HL-60/S4 treated with retinoic acid at 250 ng/mL for 4 days and 3 days (cell line): ENCODE data around the gene NDUFV3.
"Not testable (repeated sequence)": the region's sequence is repeated elsewhere in the genome, so short reads cannot be mapped to it uniquely, and the experiment has no call there.

Experiments used
- in situ Hi-C: fragments of 300-500 bp; cut with MboI; formaldehyde crosslinking; loops from 2 replicates; pipeline ENCODE4 v1.7.0; 2022; ENCODE audit warnings: low sequenced_read_pairs

Gene NDUFV3

DNA sequence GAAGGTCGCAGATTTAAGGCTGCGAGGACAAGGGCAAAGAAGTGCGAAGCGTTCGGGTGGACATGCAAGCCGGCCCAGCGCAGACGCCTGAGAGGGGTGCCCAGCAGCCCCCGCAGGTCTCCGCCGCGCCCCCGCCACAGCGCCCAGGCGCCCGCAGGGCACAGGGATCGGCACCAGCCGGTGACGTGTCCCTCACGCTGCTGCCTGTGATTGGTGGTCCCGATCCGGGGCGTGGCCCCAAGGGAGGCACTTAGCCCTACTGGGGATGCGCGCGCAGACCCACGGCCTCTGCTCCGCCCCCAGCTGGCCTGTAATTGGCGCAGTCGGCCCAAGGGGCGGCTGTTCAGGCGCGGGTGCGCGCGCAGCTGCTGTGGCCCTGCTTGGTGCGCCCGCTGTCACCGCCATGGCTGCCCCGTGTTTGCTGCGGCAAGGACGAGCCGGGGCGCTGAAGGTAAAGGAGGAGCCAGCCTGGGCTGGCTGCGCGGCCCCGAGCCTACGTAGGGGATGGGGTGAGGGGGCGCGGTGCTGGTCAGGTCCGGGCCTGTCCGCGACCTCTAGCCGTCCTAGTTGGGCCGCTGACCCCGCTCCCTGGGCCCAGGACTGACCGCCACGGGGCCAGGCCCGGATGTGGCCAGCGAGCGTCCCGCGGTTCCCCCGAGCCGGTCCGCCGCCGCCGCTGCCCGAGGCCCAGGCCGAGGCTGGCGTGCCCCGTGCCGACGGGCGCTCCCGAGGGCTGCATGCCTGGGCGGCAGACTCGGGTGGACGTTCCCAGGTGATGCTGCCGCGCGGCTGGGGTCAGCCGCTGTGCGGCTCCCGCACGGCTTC is at the start of gene NDUFV3:
Gene NDUFV3 (plus strand): TSS at position 379 of the 825 bp plus-strand sequence. CDS start 25 bp downstream, at position 404.
- in situ Hi-C loops: no loop called here

- in situ Hi-C loops: no loop called here
Observed at GRCh38 chr21:42844411-42845113, 48.5 kb upstream of the NDUFV3 start.

- in situ Hi-C loops: no loop called here
Observed at GRCh38 chr21:42845296-42845965, 47.7 kb upstream of the NDUFV3 start.

- in situ Hi-C loops: no loop called here
Observed at GRCh38 chr21:42846221-42846620, 46.9 kb upstream of the NDUFV3 start.

DNA sequence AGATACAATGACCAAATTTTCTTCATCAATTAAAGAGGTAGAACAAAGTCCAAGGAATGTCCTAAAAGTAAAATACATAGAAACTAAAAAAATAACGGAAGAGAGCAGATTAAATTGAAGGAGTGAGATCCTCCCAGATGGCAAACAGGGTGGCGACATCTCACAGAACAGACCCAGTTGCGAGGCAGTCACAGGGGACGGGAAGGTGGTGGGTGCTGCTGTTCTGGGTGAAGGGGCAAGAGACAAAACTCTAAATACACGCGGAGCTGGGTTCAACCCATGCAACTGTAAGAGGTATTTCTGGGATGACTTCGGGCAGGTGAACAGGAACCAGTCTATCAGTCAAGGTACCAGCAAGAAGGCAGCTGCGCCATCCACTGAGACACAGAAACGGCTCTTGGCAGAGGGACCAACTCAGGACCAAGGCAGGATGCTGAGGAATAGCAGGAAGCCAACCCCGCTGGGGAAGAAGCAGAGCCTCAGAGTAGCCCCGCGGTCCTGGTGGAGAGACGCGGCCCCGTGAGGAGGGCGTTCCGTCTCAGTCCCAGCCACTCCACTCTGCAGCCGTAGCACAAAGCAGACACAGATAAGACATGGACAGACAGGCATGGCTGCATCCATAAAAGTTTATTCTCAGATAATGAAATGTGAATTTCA is 45.9 kb upstream of the NDUFV3 start:
- in situ Hi-C loops: no loop called here

- in situ Hi-C loops: no loop called here
Observed at GRCh38 chr21:42847726-42848125, 45.4 kb upstream of the NDUFV3 start.

DNA sequence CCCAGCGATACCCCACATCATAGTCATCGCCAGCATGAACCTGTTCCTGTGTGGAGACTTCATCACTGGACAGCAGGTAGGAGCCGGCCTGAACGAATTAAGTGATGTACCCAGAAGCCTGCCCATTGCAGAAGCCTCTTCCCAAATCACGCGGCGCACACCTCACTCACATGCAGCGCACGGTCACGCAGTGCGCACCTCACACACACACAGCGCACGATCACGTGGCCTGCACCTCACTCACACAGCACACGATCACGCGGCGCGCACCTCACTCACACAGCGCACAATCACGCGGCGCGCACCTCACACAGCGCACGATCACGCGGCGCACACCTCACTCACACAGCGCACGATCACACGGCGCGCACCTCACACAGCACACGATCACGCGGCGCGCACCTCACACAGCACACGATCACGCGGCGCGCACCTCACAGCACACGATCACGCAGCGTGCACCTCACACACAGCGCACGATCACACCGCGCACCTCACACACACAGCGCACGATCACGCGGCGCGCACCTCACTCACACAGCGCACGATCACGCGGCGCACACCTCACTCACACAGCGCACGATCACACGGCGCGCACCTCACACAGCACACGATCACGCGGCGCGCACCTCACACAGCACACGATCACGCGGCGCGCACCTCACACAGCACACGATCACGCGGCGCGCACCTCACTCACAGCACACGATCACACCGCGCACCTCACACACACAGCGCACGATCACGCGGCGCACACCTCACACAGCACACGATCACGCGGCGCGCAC is 44.8 kb upstream of the NDUFV3 start:
- in situ Hi-C loops: not testable (repeated sequence)

DNA sequence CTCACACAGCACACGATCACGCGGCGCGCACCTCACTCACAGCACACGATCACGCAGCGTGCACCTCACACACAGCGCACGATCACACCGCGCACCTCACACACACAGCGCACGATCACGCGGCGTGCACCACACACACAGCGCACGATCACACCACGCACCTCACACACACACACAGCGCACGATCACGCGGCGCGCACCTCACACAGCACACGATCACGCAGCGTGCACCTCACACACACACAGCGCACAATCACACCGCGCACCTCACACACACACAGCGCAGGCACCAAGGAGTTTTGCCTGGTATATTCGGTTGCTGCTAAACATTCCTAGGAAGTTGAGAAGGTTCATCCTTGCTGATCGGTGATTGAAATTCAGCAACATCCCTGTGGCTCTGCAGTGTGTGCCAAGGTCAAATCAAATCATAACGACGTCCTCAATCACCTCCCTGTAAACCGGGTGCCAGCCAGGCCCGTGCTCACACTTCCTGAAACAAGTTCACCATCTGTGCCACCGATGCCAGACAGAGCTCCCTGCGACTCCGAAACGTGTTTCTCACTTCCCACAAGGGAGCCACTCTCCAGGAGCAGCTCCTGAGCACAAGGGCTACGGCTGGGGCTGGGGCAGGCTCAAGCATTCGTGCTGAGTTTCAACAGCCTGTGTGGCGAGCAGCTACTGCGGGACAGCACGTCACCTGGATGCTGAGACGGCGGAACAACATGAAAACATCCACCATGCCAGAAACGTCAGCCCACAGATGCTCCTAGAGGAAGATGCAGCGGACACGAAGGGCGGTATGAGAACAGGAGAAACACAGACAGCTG is 44.0 kb upstream of the NDUFV3 start:
- in situ Hi-C loops: no loop called here

DNA sequence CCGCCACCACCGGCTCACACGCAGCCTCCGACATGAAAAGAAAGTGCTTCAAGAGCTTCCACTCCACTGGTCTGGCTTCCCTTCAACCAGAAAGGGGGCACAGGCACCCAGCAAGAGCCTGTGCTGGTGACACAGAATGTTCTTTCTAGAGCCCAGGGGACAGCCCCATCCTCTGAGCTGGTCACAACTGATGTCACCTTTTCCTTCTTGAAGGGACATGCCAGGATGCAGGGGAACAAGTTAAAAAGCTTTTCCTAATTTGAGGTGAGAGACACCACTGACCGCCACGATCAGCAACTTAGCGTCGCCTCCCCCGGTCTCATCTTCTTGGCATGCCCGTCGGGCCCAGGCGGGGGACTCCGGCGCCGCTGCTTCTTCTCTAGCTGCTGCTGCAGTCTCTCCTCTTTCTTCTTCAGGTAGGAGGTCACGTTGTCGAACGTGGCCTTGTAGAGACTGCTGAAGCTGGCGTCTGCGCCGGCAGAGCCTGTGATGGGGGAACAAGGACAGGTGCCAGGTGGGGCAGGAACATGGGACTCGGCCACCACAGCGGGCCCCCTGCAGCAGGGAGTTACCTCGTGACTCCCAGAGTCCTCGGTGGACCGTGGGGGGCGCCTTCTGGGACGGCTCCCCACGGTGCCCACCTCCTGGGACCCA is 43.2 kb upstream of the NDUFV3 start:
- in situ Hi-C loops: loop anchor here (25.0 kb wide), 1 partner anchor 112 kb away; the partner anchor contains the start of gene PKNOX1

GRCh38 chr21:42850463-42850862 is 42.6 kb upstream of the NDUFV3 start:
- in situ Hi-C loops: loop anchor here (25.0 kb wide), 1 partner anchor 112 kb away; the partner anchor contains the start of gene PKNOX1

DNA sequence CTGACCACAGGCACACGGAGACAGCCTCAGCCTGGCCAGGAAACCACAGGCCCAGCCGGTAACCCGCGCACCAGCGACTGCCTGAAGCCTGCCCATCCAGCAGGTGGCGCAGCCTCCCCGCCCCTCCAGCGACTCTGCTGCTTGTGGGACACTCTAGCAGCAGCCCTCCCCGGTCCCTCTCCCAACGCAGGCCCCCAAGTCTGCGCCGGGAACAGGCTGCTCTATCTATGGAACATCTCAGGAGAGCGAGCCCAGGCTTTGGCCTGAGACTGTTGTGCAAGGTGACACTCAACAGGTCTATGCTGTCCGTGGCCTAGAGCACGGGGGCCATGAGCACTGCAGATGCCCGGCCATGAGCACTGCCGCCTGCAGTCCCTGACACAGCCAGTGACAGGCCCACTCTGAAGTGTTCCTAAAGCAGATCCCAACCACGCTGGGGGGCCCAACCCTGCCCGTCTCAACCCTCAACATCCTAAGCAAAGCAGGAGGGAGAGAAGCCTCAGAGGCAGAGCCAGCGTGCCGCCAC is 42.2 kb upstream of the NDUFV3 start:
- in situ Hi-C loops: loop anchor here (25.0 kb wide), 1 partner anchor 111 kb away; the partner anchor contains the start of gene PKNOX1

- in situ Hi-C loops: loop anchor here (25.0 kb wide), 1 partner anchor 110 kb away; the partner anchor contains the start of gene PKNOX1
Observed at GRCh38 chr21:42851812-42852665, 41.1 kb upstream of the NDUFV3 start.

GRCh38 chr21:42852925-42853570 is 40.1 kb upstream of the NDUFV3 start:
- in situ Hi-C loops: loop anchor here (25.0 kb wide), 1 partner anchor 109 kb away; the partner anchor contains the start of gene PKNOX1

GRCh38 chr21:42853621-42854020 is 39.5 kb upstream of the NDUFV3 start:
- in situ Hi-C loops: loop anchor here (25.0 kb wide), 1 partner anchor 109 kb away; the partner anchor contains the start of gene PKNOX1

- in situ Hi-C loops: loop anchor here (25.0 kb wide), 1 partner anchor 108 kb away; the partner anchor contains the start of gene PKNOX1
Observed at GRCh38 chr21:42854246-42855010, 38.7 kb upstream of the NDUFV3 start.
